22Rv1 (cell line): ENCODE data around the gene LASP1NB.

Source experiments
- H3K27ac ChIP-seq: fragments of 450-650 bp; 2 replicates; pipeline ENCODE4 v1.5.1; 2017
- CTCF ChIP-seq: fragments of 450-650 bp; IDR thresholded peaks from 2 replicates; pipeline ENCODE4 v1.5.1; 2017; ENCODE audit warnings: mild to moderate bottlenecking
- ZFX ChIP-seq: fragments of 450-650 bp; IDR thresholded peaks from 2 replicates; pipeline ENCODE4 v1.6.1; 2017; ENCODE audit warnings: antibody characterized with exemption, borderline replicate concordance

Gene LASP1NB

GRCh38 chr17:38891441-38891840 is 34.0 kb upstream of the LASP1NB start:
- no peak overlapping the region for H3K27ac ChIP-seq
- TF ChIP-seq CTCF = no peak
- TF ChIP-seq ZFX = no peak

GRCh38 chr17:38892083-38892482 is 33.3 kb upstream of the LASP1NB start:
- no peak overlapping the region for H3K27ac ChIP-seq
- TF ChIP-seq CTCF = no peak
- no peak for TF ChIP-seq ZFX

- no peak overlapping the region for H3K27ac ChIP-seq
- TF ChIP-seq ZFX = no peak
- no peak for TF ChIP-seq CTCF
Observed at GRCh38 chr17:38892620-38893019, 32.8 kb upstream of the LASP1NB start.

GRCh38 chr17:38893113-38893512 is 32.3 kb upstream of the LASP1NB start:
- no peak for TF ChIP-seq CTCF
- no peak for TF ChIP-seq ZFX

GRCh38 chr17:38893607-38894006 is 31.8 kb upstream of the LASP1NB start:
- TF ChIP-seq CTCF (no peak), ZFX (no peak)
- H3K27ac ChIP-seq = no peak overlapping the region

More at GRCh38 chr17:38893113-38893512, 32.3 kb upstream of the LASP1NB start:
- H3K27ac ChIP-seq = no peak overlapping the region

- no peak overlapping the region for H3K27ac ChIP-seq
- no peak for TF ChIP-seq ZFX
- TF ChIP-seq CTCF = no peak
Observed at GRCh38 chr17:38894276-38894675, 31.1 kb upstream of the LASP1NB start.

GRCh38 chr17:38896346-38896954 is 29.0 kb upstream of the LASP1NB start:
- TF ChIP-seq CTCF = no peak
- TF ChIP-seq ZFX = no peak
- no peak overlapping the region for H3K27ac ChIP-seq
